Lung (tissue), 12 donors: ENCODE results near the gene TSPEAR. TPM values are rescaled to one million over a fixed set of nuclear protein-coding genes. Genes with fewer than 3 reads are reported as not detected.

Source experiments
- ATAC-seq: fragments of 200-7000 bp; cut with Tn5 transposase; one replicate; pipeline ENCODE4 v1.9.1; 2020; ENCODE audit warnings: moderate number of reproducible peaks; ENCODE audit not compliant: insufficient read depth, low FRiP score
- DNase-seq, 3 donors: peaks; one replicate each; pipeline ENCODE4 v3.0.0-alpha.2; 2013 to 2017
- H3K27ac ChIP-seq, 2 donors: one replicate each; pipeline ENCODE4 v1.5.1; 2013; ENCODE audit warnings: mild to moderate bottlenecking in 2 of 2, moderate library complexity in 2 of 2, control low read depth in 1 of 2, inconsistent platforms in 1 of 2, low read depth in 1 of 2, low read length in 1 of 2
- H3K27me3 ChIP-seq, 3 donors: one replicate each; pipeline ENCODE4 v1.5.1; 2013; ENCODE audit warnings: low read length in 2 of 3; ENCODE audit not compliant: control insufficient read depth in 3 of 3, insufficient read depth in 3 of 3
- H3K36me3 ChIP-seq, 4 donors: one replicate each; pipeline ENCODE4 v1.5.1; 2013; ENCODE audit warnings: low read length in 4 of 4, mild to moderate bottlenecking in 1 of 4, moderate library complexity in 1 of 4; ENCODE audit not compliant: control insufficient read depth in 4 of 4, insufficient read depth in 4 of 4
- H3K4me1 ChIP-seq, 5 donors: one replicate each; pipeline ENCODE4 v1.5.1; 2013; ENCODE audit warnings: low read length in 5 of 5, mild to moderate bottlenecking in 2 of 5, moderate library complexity in 1 of 5; ENCODE audit not compliant: control insufficient read depth in 5 of 5, insufficient read depth in 5 of 5
- H3K4me3 ChIP-seq: one replicate; pipeline ENCODE4 v1.5.1; 2013; ENCODE audit warnings: mild to moderate bottlenecking, control low read depth, moderate library complexity
- H3K9ac ChIP-seq, 2 donors: one replicate each; pipeline ENCODE4 v1.5.1; 2013; ENCODE audit warnings: low read length in 2 of 2, control low read depth in 1 of 2; ENCODE audit not compliant: insufficient read depth in 1 of 2
- H3K9me3 ChIP-seq, 4 donors: one replicate each; pipeline ENCODE4 v1.5.1; 2013; ENCODE audit warnings: low read length in 3 of 4, mild to moderate bottlenecking in 1 of 4, moderate library complexity in 1 of 4; ENCODE audit not compliant: control insufficient read depth in 4 of 4, insufficient read depth in 3 of 4
- WGBS, 2 donors: extraction: QIAGEN DNeasy Blood & Tissue Kit; methylation state at CpG; one replicate each; pipeline ENCODE4 v1.1.7; 2013; 5-methylcytosine and 5-hydroxymethylcytosine counted together
- polyA plus RNA-seq, 2 donors: library from polyadenylated mRNA; stranded (reverse); fragments of 200-250 nt; gene quantifications; one replicate each; pipeline ENCODE4 v1.2.1, GENCODE V29; 2013
- total RNA-seq, 2 donors: library from RNA; depleted of rRNA in 1 of 2; stranded (reverse); fragments of >200 nt in 1 of 2; gene quantifications; one replicate each; pipeline ENCODE4 v1.2.1, GENCODE V29; 2014 to 2021
- TF ChIP-seq, protein P1 (sequence below): IDR thresholded peaks from 2 replicates; pipeline ENCODE4 v1.5.1; 2012; ENCODE audit warnings: mild to moderate bottlenecking; ENCODE audit errors: control extremely low read depth, extremely low read depth
- donor health status: control.
- donor health status: control.
- donor health status: Bipolar disorder and iron deficiency.
- donor health status: healthy.
- donor health status: DM: yes; HTN: yes; CAD: no.

The TSPEAR gene
- total and polyA plus RNA-seq, 4 donors: 0.02 to 2.1 (median 0.27) TPM

DNA sequence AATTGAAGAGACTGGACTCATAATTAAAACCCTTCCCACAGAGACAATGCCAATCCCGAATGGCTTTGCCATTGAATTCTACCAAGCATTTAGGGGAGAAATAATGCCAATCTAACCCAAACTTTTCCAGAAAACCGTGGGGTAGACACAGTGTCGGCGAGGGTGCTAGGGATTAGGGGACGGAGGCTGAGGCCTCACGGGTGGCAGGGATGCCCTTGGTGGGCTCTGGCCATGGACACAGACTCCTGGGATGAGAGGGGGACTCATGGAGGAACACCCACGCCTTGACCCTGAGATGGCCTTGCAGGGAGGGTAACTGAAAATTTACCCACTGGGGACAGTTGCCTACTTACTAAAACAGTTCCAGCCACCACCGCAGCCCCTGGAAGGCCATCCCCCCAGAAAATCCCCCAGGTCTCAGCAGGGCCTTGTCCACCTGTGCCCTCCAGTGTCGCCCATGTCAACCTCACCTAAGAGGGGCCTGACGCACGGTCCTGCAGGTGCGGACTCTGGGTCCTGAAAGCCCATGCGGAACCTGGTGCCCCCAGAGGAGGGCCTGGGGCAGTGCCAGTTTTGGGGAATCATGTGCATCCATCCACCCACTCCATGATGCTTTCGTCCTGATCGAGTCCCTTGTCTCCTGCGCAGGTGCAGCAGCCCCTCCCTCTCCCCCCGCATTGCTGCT lies 132.9 kb downstream of the TSPEAR start:
- Histone ChIP-seq H3K4me1 (no peaks in the 10 kb centered on the region), H3K9ac (no peak overlapping the region), H3K27me3 (peaks cover 0 to 6% (median 2%) of the 10 kb centered on the region in 3 donors), H3K27ac (no peak overlapping the region), H3K4me3 (no peak overlapping the region), H3K9me3 (peaks cover 0 to 36% (median 5%) of the 10 kb centered on the region in 4 donors), H3K36me3 (no peaks in the 10 kb centered on the region)
- WGBS, 2 donors: 93 to 96% methylated on average over 16 to 17 of the region's 17 CpGs
- TF ChIP-seq, protein P1, sequence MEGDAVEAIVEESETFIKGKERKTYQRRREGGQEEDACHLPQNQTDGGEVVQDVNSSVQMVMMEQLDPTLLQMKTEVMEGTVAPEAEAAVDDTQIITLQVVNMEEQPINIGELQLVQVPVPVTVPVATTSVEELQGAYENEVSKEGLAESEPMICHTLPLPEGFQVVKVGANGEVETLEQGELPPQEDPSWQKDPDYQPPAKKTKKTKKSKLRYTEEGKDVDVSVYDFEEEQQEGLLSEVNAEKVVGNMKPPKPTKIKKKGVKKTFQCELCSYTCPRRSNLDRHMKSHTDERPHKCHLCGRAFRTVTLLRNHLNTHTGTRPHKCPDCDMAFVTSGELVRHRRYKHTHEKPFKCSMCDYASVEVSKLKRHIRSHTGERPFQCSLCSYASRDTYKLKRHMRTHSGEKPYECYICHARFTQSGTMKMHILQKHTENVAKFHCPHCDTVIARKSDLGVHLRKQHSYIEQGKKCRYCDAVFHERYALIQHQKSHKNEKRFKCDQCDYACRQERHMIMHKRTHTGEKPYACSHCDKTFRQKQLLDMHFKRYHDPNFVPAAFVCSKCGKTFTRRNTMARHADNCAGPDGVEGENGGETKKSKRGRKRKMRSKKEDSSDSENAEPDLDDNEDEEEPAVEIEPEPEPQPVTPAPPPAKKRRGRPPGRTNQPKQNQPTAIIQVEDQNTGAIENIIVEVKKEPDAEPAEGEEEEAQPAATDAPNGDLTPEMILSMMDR: no peak
- DNase-seq (no peak), ATAC-seq (no peak)

DNA sequence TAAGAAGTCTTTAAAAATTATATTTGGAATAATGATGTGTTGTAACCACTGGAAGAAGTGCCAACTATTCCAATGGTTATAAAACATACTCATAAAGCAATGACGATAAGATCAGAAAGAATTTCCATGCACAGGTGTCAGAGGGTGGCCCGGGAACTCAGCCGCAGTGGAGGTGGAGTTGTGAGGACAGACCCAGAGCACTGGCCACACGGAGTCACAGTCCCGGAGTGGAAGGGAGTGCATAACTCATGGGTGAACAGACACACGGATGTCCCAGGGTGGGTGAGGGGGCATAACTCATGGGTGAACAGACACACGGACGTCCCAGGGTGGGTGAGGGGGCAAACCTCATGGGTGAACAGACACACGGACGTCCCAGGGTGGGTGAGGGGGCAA lies 135.3 kb downstream of the TSPEAR start:
- peaks cover 0 to 2% (median 2%) of the 10 kb centered on the region in 3 donors for H3K27me3 ChIP-seq
- H3K27ac ChIP-seq: no peak overlapping the region
- TF ChIP-seq, protein P1: no peak
- DNase-seq (no peak), ATAC-seq (no peak)
- no peaks in the 10 kb centered on the region for H3K36me3 ChIP-seq
- WGBS, 2 donors: 86 to 89% methylated on average over 8 to 10 of the region's 10 CpGs
- peaks cover 0 to 38% (median 7%) of the 10 kb centered on the region in 4 donors for H3K9me3 ChIP-seq
- no peak overlapping the region for H3K4me3 ChIP-seq
- no peak overlapping the region for H3K9ac ChIP-seq
- H3K4me1 ChIP-seq: no peaks in the 10 kb centered on the region

DNA sequence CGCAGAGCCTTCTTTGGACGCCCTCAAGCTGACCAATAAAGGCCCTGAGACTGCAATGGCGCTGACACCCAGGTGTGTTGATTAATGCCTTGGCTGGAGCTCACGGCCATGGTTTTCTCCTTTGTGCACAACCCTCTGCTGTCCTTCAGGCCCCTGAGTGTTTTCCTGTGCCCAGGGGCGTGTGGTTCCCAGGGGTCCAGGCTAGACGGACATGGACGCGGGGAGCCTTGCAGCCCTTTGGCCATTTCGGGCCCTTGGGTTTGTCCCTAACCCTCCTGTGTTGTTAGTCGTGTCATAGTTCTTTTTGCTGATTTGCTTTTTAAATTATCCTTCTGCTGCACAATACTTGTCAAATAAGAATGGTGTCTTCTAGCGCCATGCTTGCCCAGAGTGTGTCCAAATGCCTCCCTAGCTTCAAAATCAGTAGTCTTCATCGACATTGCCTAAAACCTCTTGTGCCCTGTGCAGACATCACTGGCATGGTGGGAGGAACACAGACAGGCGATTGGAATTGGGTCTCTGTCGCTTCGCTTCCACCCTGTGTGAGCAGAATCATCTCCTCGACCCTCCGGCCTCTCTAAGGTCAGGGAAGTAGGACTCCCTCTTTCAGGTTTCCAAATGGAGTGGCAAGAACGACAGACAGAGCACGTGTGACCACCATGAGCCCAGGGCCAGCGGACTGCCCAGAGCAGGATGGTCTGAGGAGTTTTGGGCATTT lies 135.9 kb downstream of the TSPEAR start:
- no peak for ATAC-seq
- Histone ChIP-seq H3K4me3 (no peak overlapping the region), H3K27ac (no peak overlapping the region), H3K9ac (no peak overlapping the region), H3K36me3 (no peaks in the 10 kb centered on the region), H3K27me3 (peaks cover 0 to 2% (median 2%) of the 10 kb centered on the region in 3 donors), H3K9me3 (peaks cover 0 to 37% (median 6%) of the 10 kb centered on the region in 4 donors), H3K4me1 (no peaks in the 10 kb centered on the region)
- TF ChIP-seq, protein P1: no peak
- no peak for DNase-seq
- WGBS, 2 donors: 86 to 89% methylated on average over 20 of the region's 20 CpGs
